Neural progenitor cell (in vitro differentiated cells): ENCODE results near the gene PDIA2. TPM values are rescaled to one million over a fixed set of nuclear protein-coding genes. Genes with fewer than 3 reads are reported as not detected.
"Not testable (repeated sequence)": the region's sequence is repeated elsewhere in the genome, so short reads cannot be mapped to it uniquely, and the experiment has no call there.

Experiments
- DNase-seq: peaks from one replicate; pipeline ENCODE4 v3.0.0-alpha.2; 2016; ENCODE audit warnings: low spot score
- H2AFZ ChIP-seq: fragments of 200-600 bp; sonication (generic); replicated peaks from 2 replicates; pipeline ENCODE4 v1.6.1; 2016; ENCODE audit warnings: antibody characterized with exemption
- H3F3A ChIP-seq: fragments of 200-600 bp; sonication (generic); 2 replicates; pipeline ENCODE4 v1.6.1; 2016; ENCODE audit warnings: antibody characterized with exemption, low read depth
- H3K27ac ChIP-seq: fragments of 200-600 bp; sonication (generic); 2 replicates; pipeline ENCODE4 v1.5.1; 2016; ENCODE audit warnings: mild to moderate bottlenecking
- H3K27me3 ChIP-seq: fragments of 200-600 bp; sonication (generic); 2 replicates; pipeline ENCODE4 v1.6.1; 2016; ENCODE audit warnings: mild to moderate bottlenecking, moderate library complexity
- H3K36me3 ChIP-seq: fragments of 200-600 bp; sonication (generic); 2 replicates; pipeline ENCODE4 v1.5.1; 2016
- H3K4me1 ChIP-seq: fragments of 200-600 bp; sonication (generic); 2 replicates; pipeline ENCODE4 v1.6.1; 2016; ENCODE audit warnings: mixed run types
- H3K4me2 ChIP-seq: fragments of 200-600 bp; sonication (generic); 2 replicates; pipeline ENCODE4 v1.6.1; 2016
- H3K4me3 ChIP-seq: fragments of 200-600 bp; sonication (generic); 2 replicates; pipeline ENCODE4 v1.5.1; 2016
- H3K79me2 ChIP-seq: fragments of 200-600 bp; sonication (generic); 2 replicates; pipeline ENCODE4 v1.6.1; 2016; ENCODE audit warnings: low read depth
- H3K9ac ChIP-seq: fragments of 200-600 bp; sonication (generic); 2 replicates; pipeline ENCODE4 v1.6.1; 2016
- H3K9me3 ChIP-seq: fragments of 200-600 bp; sonication (generic); 2 replicates; pipeline ENCODE4 v1.5.1; 2016; ENCODE audit warnings: low read depth
- H4K20me1 ChIP-seq: fragments of 200-600 bp; sonication (generic); 2 replicates; pipeline ENCODE4 v1.6.1; 2016; ENCODE audit warnings: low read depth
- H3K27ac Mint-ChIP-seq: 3 replicates; pipeline ENCODE4 v1.8.0; 2021; ENCODE audit warnings: mixed read lengths
- H3K27me3 Mint-ChIP-seq: 2 replicates; pipeline ENCODE4 v1.8.0; 2022; ENCODE audit warnings: low read depth, mild to moderate bottlenecking, inconsistent platforms, moderate library complexity, mixed read lengths; ENCODE audit not compliant: insufficient read depth
- H3K36me3 Mint-ChIP-seq: 3 replicates; pipeline ENCODE4 v1.8.0; 2021; ENCODE audit warnings: mixed read lengths
- H3K4me1 Mint-ChIP-seq: 3 replicates; pipeline ENCODE4 v1.8.0; 2021; ENCODE audit warnings: mixed read lengths
- H3K4me3 Mint-ChIP-seq: 3 replicates; pipeline ENCODE4 v1.8.0; 2021; ENCODE audit warnings: mild to moderate bottlenecking, moderate library complexity, mixed read lengths
- H3K9me3 Mint-ChIP-seq: 3 replicates; pipeline ENCODE4 v1.8.0; 2020; ENCODE audit warnings: mixed read lengths
- EZH2 ChIP-seq: fragments of 200-600 bp; sonication (generic); IDR thresholded peaks from 2 replicates; pipeline ENCODE4 v1.6.1; 2017; ENCODE audit warnings: antibody characterized with exemption, mild to moderate bottlenecking, moderate library complexity
- EZH2phosphoT487 ChIP-seq: fragments of 200-600 bp; sonication (generic); IDR thresholded peaks from 2 replicates; pipeline ENCODE4 v1.6.1; 2017; ENCODE audit warnings: antibody characterized with exemption
- total RNA-seq: library from RNA; depleted of rRNA; stranded (reverse); fragments of >200 nt; gene quantifications from 2 replicates; pipeline ENCODE4 v1.2.3, GENCODE V29; 2015; ENCODE audit warnings: low replicate concordance
- TF ChIP-seq, protein P1 (sequence below): fragments of 200-600 bp; sonication (generic); IDR thresholded peaks from 2 replicates; pipeline ENCODE4 v1.5.1; 2017; ENCODE audit warnings: antibody characterized with exemption, mild to moderate bottlenecking

Gene PDIA2
- total RNA-seq, 1 donor from 2014 or later, result not detected

DNA sequence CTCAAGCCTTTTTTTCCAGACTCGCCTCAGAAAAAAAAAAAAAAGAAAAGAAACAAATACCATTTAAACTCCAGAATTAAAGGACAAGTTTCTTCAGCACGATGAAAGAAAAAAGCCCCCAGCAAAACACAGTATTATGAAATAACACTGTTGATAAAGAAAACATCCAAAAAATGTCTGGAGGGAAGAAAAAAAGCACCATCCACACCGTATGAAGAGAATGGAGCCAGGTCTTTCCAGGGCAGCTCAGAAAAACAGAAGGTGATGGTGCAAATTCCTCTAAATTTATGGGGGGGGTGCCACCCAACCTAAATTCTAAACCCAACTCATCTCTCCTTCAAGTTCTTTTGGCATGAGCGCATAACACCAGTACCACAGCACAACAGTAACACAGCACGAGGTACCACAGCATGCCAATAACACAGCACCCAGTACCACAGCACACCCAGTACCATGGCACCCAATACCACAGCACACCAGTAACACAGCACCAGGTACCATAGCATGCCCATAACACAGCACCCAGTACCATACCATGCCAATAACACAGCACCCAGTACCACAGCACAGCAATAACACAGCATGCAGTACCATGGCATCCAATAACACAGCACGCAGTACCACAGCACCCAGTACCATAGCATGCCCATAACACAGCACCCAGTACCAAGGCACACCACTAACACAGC, 50.6 kb downstream of the PDIA2 start:
- H3K4me3 ChIP-seq, result no peak overlapping the region
- peaks cover 24% of the 10 kb centered on the region for H3K4me1 Mint-ChIP-seq
- H3K4me1 ChIP-seq, result peaks cover 3% of the 10 kb centered on the region
- no peaks in the 10 kb centered on the region for H3K9me3 Mint-ChIP-seq
- peaks cover 2% of the 10 kb centered on the region for H3K27me3 Mint-ChIP-seq
- TF ChIP-seq, protein P1, sequence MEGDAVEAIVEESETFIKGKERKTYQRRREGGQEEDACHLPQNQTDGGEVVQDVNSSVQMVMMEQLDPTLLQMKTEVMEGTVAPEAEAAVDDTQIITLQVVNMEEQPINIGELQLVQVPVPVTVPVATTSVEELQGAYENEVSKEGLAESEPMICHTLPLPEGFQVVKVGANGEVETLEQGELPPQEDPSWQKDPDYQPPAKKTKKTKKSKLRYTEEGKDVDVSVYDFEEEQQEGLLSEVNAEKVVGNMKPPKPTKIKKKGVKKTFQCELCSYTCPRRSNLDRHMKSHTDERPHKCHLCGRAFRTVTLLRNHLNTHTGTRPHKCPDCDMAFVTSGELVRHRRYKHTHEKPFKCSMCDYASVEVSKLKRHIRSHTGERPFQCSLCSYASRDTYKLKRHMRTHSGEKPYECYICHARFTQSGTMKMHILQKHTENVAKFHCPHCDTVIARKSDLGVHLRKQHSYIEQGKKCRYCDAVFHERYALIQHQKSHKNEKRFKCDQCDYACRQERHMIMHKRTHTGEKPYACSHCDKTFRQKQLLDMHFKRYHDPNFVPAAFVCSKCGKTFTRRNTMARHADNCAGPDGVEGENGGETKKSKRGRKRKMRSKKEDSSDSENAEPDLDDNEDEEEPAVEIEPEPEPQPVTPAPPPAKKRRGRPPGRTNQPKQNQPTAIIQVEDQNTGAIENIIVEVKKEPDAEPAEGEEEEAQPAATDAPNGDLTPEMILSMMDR, result no peak
- TF ChIP-seq EZH2phosphoT487 (no peak), EZH2 (no peak)
- no peak overlapping the region for H3K9ac ChIP-seq
- H3K9me3 ChIP-seq, result no peaks in the 10 kb centered on the region
- no peak overlapping the region for H3K4me2 ChIP-seq
- H3K27ac ChIP-seq, result no peak overlapping the region
- H3K36me3 ChIP-seq, result no peaks in the 10 kb centered on the region
- peaks cover 46% of the 10 kb centered on the region for H4K20me1 ChIP-seq
- H2AFZ ChIP-seq, result no peak overlapping the region
- H3K36me3 Mint-ChIP-seq, result peaks cover 3% of the 10 kb centered on the region
- peaks cover 17% of the 10 kb centered on the region for H3F3A ChIP-seq
- H3K79me2 ChIP-seq, result peaks cover 96% of the 10 kb centered on the region
- no peaks in the 10 kb centered on the region for H3K27me3 ChIP-seq
- no peak overlapping the region for H3K27ac Mint-ChIP-seq
- DNase-seq, result no peak
- H3K4me3 Mint-ChIP-seq, result no peak overlapping the region

DNA sequence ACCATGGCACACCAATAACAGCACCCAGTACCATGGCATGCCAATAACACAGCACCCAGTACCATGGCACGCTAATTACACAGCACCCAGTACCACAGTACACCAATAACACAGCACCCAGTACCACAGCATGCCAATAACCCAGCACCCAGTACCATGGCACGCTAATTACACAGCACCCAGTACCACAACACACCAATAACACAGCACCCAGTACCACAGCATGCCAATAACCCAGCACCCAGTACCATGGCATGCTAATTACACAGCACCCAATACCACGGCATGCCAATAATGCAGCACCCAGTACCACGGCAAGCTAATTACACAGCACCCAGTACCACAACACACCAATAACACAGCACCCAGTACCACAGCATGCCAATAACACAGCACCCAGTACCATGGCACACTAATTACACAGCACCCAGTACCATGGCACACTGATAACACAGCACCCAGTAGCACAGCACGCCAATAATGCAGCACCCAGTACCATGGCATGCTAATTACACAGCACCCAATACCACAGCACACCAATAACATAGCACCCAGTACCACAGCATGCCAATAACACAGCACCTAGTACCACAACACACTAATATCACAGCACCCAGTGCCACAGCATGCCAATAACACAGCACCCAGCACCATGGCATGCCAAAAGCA, 51.3 kb downstream of the PDIA2 start:
- not testable (repeated sequence) for H3K27me3 Mint-ChIP-seq, H3K27ac ChIP-seq, DNase-seq, H3K4me3 Mint-ChIP-seq, H3K4me3 ChIP-seq, H3K27me3 ChIP-seq, H3K9me3 ChIP-seq, H3K36me3 Mint-ChIP-seq, H3K9me3 Mint-ChIP-seq, H3K4me2 ChIP-seq, H2AFZ ChIP-seq, H3K4me1 ChIP-seq, H3K27ac Mint-ChIP-seq, H3K36me3 ChIP-seq, H3K9ac ChIP-seq
- H3K79me2 ChIP-seq, result peaks cover 96% of the 10 kb centered on the region
- peaks cover 24% of the 10 kb centered on the region for H3K4me1 Mint-ChIP-seq
- peaks cover 17% of the 10 kb centered on the region for H3F3A ChIP-seq
- peaks cover 44% of the 10 kb centered on the region for H4K20me1 ChIP-seq

DNA sequence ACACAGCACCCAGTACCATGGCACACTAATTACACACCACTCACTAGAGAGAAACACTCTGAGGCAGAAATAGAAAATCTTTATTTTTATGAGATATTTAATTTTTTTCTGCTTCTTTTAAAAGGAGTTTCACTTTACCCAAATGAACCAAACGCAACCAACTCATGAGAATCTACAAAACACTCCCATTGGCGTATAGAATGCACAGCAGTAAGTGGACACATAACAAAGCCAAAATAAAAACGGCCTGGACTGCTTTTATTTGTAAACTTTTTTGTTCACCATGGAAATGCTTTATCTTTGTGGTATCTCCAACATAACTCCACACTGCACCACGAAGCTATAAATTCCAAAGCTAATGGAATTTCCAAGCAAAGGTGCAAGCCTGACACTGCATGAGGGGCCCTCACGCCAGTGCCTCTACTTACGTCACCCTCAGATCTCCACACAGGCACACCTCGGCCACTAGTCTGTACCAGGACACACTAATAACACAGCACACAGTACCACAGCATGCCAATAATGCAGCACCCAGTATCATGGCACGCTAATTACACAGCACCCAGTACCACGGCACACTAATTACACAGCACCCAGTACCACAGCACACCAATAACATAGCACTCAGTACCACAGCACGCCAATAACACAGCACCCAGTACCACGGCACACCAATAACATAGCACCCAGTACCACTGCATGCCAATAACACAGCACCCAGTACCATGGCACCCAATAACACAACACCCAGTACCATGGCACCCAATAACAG, 52.1 kb downstream of the PDIA2 start:
- H3K9ac ChIP-seq, DNase-seq, H3K36me3 ChIP-seq, H3K27me3 ChIP-seq, H3K9me3 Mint-ChIP-seq, H3K4me2 ChIP-seq, H3K27ac Mint-ChIP-seq, H2AFZ ChIP-seq, H3K27me3 Mint-ChIP-seq, H3K27ac ChIP-seq, H3K4me1 ChIP-seq, H3K4me3 Mint-ChIP-seq, H3K36me3 Mint-ChIP-seq, H3K4me3 ChIP-seq, H3K9me3 ChIP-seq: not testable (repeated sequence)
- Histone ChIP-seq H4K20me1 (peaks cover 42% of the 10 kb centered on the region), H3K79me2 (peaks cover 96% of the 10 kb centered on the region), H3F3A (peaks cover 17% of the 10 kb centered on the region)
- H3K4me1 Mint-ChIP-seq, result peaks cover 24% of the 10 kb centered on the region

DNA sequence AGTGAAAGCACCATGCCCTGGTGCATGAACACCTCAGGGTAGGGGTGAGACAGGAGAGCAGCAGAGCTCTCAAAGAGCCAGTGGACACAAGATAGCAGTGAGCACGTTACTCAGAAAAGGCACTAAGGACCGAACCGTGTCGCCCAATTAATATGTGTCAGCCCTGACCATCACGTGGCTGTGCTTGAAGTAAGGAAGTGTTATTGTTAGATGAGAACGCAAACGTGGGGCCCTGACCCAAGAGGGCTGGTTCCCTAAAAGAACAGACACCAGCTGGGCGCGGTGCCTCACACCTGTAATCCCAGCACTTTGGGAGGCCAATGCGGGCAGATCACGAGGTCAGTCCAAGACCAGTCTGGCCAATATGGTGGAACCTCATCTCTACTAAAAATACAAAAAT, 53.3 kb downstream of the PDIA2 start:
- no peaks in the 10 kb centered on the region for H3K27me3 ChIP-seq
- Mint-ChIP-seq H3K9me3 (no peaks in the 10 kb centered on the region), H3K4me3 (no peak overlapping the region), H3K27me3 (peaks cover 4% of the 10 kb centered on the region), H3K36me3 (peaks cover 6% of the 10 kb centered on the region), H3K27ac (no peak overlapping the region), H3K4me1 (peaks cover 12% of the 10 kb centered on the region)
- H2AFZ ChIP-seq, result no peak overlapping the region
- DNase-seq, result no peak
- H3K36me3 ChIP-seq, result no peaks in the 10 kb centered on the region
- H3K4me1 ChIP-seq, result peaks cover 3% of the 10 kb centered on the region
- H3K79me2 ChIP-seq, result peaks cover 94% of the 10 kb centered on the region
- no peak overlapping the region for H3K4me2 ChIP-seq
- no peaks in the 10 kb centered on the region for H3K9me3 ChIP-seq
- TF ChIP-seq EZH2phosphoT487 (no peak), EZH2 (no peak)
- TF ChIP-seq, protein P1, result no peak
- peaks cover 13% of the 10 kb centered on the region for H3F3A ChIP-seq
- H3K9ac ChIP-seq, result no peak overlapping the region
- peaks cover 31% of the 10 kb centered on the region for H4K20me1 ChIP-seq
- no peak overlapping the region for H3K4me3 ChIP-seq
- H3K27ac ChIP-seq, result no peak overlapping the region

Other genes with a start within 250 kb of the PDIA2 start
- gene POLR3K, start 229.6 kb upstream of the PDIA2 start, total RNA-seq, result 9.2 and 11.0 TPM in 2 replicates
- gene SNRNP25, start 229.3 kb upstream of the PDIA2 start, total RNA-seq, result 43.6 and 49.8 TPM in 2 replicates
- gene RHBDF1, start 210.5 kb upstream of the PDIA2 start, total RNA-seq, result 11.0 and 24.4 TPM in 2 replicates
- 21.2 and 63.4 TPM in 2 replicates for gene MPG, start 204.9 kb upstream of the PDIA2 start, total RNA-seq
- 7.6 and 14.8 TPM in 2 replicates for gene NPRL3, start 144.5 kb upstream of the PDIA2 start, total RNA-seq
- not detected in 2 replicates for gene HBZ, start 130.5 kb upstream of the PDIA2 start, total RNA-seq
- gene HBM, start 117.2 kb upstream of the PDIA2 start, total RNA-seq, result not detected in 2 replicates
- gene HBA2, start 110.3 kb upstream of the PDIA2 start, total RNA-seq, result not detected in 2 replicates
- not detected in 2 replicates for gene HBA1, start 106.5 kb upstream of the PDIA2 start, total RNA-seq
- 3.8 TPM in 1 of 2 replicates, not detected in the other for gene HBQ1, start 102.7 kb upstream of the PDIA2 start, total RNA-seq
- 198 and 231 TPM in 2 replicates for gene LUC7L, start 53.7 kb upstream of the PDIA2 start, total RNA-seq
- 115 and 159 TPM in 2 replicates for gene FAM234A, start 48.3 kb upstream of the PDIA2 start, total RNA-seq
- gene RGS11, start 7.2 kb upstream of the PDIA2 start, total RNA-seq, result 0.52 and 0.96 TPM in 2 replicates
- 0.84 TPM in 1 of 2 replicates, not detected in the other for gene ARHGDIG, start 2.6 kb upstream of the PDIA2 start, total RNA-seq
- gene AXIN1, start 69.6 kb downstream of the PDIA2 start, total RNA-seq, result 19.6 and 35.4 TPM in 2 replicates
- 82.2 and 138 TPM in 2 replicates for gene MRPL28, start 87.4 kb downstream of the PDIA2 start, total RNA-seq
- gene PGAP6, start 98.8 kb downstream of the PDIA2 start, total RNA-seq, result 16.7 and 49.5 TPM in 2 replicates
- gene NME4, start 114.0 kb downstream of the PDIA2 start, total RNA-seq, result 93.3 and 236 TPM in 2 replicates
- gene DECR2, start 118.7 kb downstream of the PDIA2 start, total RNA-seq, result 7.1 and 24.3 TPM in 2 replicates
- 15.5 and 45.2 TPM in 2 replicates for gene RAB11FIP3, start 142.5 kb downstream of the PDIA2 start, total RNA-seq
- 6.8 and 41.0 TPM in 2 replicates for gene CAPN15, start 244.5 kb downstream of the PDIA2 start, total RNA-seq